Small intestine (tissue), 7 donors: ENCODE data around the gene OTOGL. TPM values are rescaled to one million over a fixed set of nuclear protein-coding genes. Genes with fewer than 3 reads are reported as not detected.

Source experiments
- DNase-seq, 2 donors: peaks; one replicate each; pipeline versions ENCODE4 v3.0.0 to v3.0.0-alpha.2; 2013
- FAIRE-seq: peaks from 2 replicates; lab custom pipeline; 2012; peaks lifted over from hg19 to GRCh38; lab: Jason Lieb, UNC
- H3K27ac ChIP-seq, 3 donors: one replicate each; pipeline ENCODE4 v1.5.1; 2013; ENCODE audit warnings: low read length in 2 of 3, mild to moderate bottlenecking in 2 of 3, control low read depth in 1 of 3, inconsistent platforms in 1 of 3, low read depth in 1 of 3, moderate library complexity in 1 of 3
- H3K27me3 ChIP-seq, 3 donors: one replicate each; pipeline ENCODE4 v1.6.1; 2013; ENCODE audit warnings: low read length in 3 of 3, inconsistent platforms in 1 of 3; ENCODE audit not compliant: control insufficient read depth in 3 of 3, insufficient read depth in 3 of 3
- H3K36me3 ChIP-seq, 3 donors: one replicate each; pipeline ENCODE4 v1.6.1; 2013; ENCODE audit warnings: low read length in 3 of 3, inconsistent platforms in 1 of 3, low read depth in 1 of 3, mild to moderate bottlenecking in 1 of 3, moderate library complexity in 1 of 3; ENCODE audit not compliant: control insufficient read depth in 3 of 3, insufficient read depth in 2 of 3
- H3K4me1 ChIP-seq, 3 donors: one replicate each; pipeline ENCODE4 v1.6.1; 2013; ENCODE audit warnings: low read length in 2 of 3, inconsistent platforms in 1 of 3, low read depth in 1 of 3, mild to moderate bottlenecking in 1 of 3, moderate library complexity in 1 of 3; ENCODE audit not compliant: control insufficient read depth in 3 of 3, insufficient read depth in 2 of 3
- H3K4me3 ChIP-seq, 3 donors: one replicate each; pipeline ENCODE4 v1.5.1; 2013; ENCODE audit warnings: low read length in 3 of 3, control low read depth in 1 of 3, inconsistent platforms in 1 of 3, low read depth in 1 of 3, mild to moderate bottlenecking in 1 of 3, moderate library complexity in 1 of 3
- H3K9me3 ChIP-seq, 2 donors: one replicate each; pipeline ENCODE4 v1.6.1; 2013; ENCODE audit warnings: low read depth in 1 of 2, low read length in 1 of 2; ENCODE audit not compliant: control insufficient read depth in 2 of 2, insufficient read depth in 1 of 2
- WGBS, 3 donors: extraction: QIAGEN DNeasy Blood & Tissue Kit; methylation state at CpG; one replicate each; pipeline ENCODE4 v1.1.7; 2013; 5-methylcytosine and 5-hydroxymethylcytosine counted together
- polyA plus RNA-seq, 4 donors: library from polyadenylated mRNA; stranded (reverse) in 3 of 4; unstranded in 1 of 4; fragments of 200-250 nt in 3 of 4; fragments of 120-200 nt in 1 of 4; gene quantifications; one replicate each; pipeline versions ENCODE4 v1.2.1 to v1.2.3, GENCODE V29; 2013
- donor health status: healthy with polysubstance abuse.
- donor health status: control.
- donor health status: control.
- donor health status: Bipolar disorder and iron deficiency.
- donor health status: healthy.

OTOGL gene
- polyA plus RNA-seq, 4 donors, result 0.09 to 0.44 TPM; not detected in 2

DNA sequence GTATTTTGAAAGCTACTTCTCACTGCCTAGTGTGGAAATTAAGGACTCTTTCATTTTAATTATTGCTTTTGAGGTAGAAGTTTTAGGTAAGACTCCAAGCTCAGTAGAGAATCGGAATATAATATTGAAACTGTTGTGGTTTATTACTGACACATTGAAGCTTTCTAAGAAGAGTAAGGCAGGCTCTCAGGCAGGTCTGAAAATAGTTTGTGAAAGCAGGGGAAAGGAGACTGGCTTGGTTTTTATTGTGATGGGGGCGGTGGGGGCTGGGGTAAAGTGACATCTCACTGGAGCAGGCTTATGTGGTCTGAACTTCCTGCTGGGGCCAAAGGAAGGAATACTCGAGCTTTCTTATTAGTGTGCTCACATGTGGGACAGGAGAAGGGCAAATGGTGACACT is 79.5 kb downstream of the OTOGL start:
- no peaks in the 10 kb centered on the region for H3K36me3 ChIP-seq
- H3K27ac ChIP-seq, result no peak overlapping the region
- WGBS, 3 donors, result 59 to 73% (median 62%) methylated on average over 3 of the region's 3 CpGs
- no peaks in the 10 kb centered on the region for H3K27me3 ChIP-seq
- H3K4me1 ChIP-seq, result no peaks in the 10 kb centered on the region
- FAIRE-seq (no peak), DNase-seq (no peak)
- no peak overlapping the region for H3K4me3 ChIP-seq
- H3K9me3 ChIP-seq, result no peaks in the 10 kb centered on the region

GRCh38 chr12:80183939-80184338 is 84.6 kb downstream of the OTOGL start:
- no peaks in the 10 kb centered on the region for H3K36me3 ChIP-seq
- no peaks in the 10 kb centered on the region for H3K9me3 ChIP-seq
- H3K27me3 ChIP-seq, result no peaks in the 10 kb centered on the region
- DNase-seq, result no peak
- no peak overlapping the region for H3K27ac ChIP-seq
- FAIRE-seq, result no peak
- WGBS, 3 donors, result 61 to 75% (median 71%) methylated on average over 2 of the region's 2 CpGs
- H3K4me1 ChIP-seq, result peaks cover 0 to 4% (median 0%) of the 10 kb centered on the region in 3 donors
- no peak overlapping the region for H3K4me3 ChIP-seq

- no peak overlapping the region for H3K4me3 ChIP-seq
- 45 to 74% (median 46%) methylated on average over 2 of the region's 2 CpGs for WGBS, 3 donors
- no peaks in the 10 kb centered on the region for H3K36me3 ChIP-seq
- no peaks in the 10 kb centered on the region for H3K9me3 ChIP-seq
- FAIRE-seq, result no peak
- no peak overlapping the region for H3K27ac ChIP-seq
- DNase-seq, result no peak
- H3K4me1 ChIP-seq, result peaks cover 0 to 4% (median 0%) of the 10 kb centered on the region in 3 donors
- H3K27me3 ChIP-seq, result no peaks in the 10 kb centered on the region
These were observed 85.6 kb downstream of the OTOGL start for GRCh38 chr12:80184926-80185325.

GRCh38 chr12:80186727-80187217 is 87.4 kb downstream of the OTOGL start:
- H3K4me1 ChIP-seq, result peaks cover 0 to 4% (median 0%) of the 10 kb centered on the region in 3 donors
- no peak for FAIRE-seq
- DNase-seq, result peak; percentile 74 to 83
- WGBS, 3 donors, result 0 to 15% (median 8%) methylated on average over 2 of the region's 2 CpGs
- H3K9me3 ChIP-seq, result no peaks in the 10 kb centered on the region
- no peaks in the 10 kb centered on the region for H3K36me3 ChIP-seq
- no peak overlapping the region for H3K4me3 ChIP-seq
- no peaks in the 10 kb centered on the region for H3K27me3 ChIP-seq
- peak overlapping the region in 2 of 3 donors; percentile 59 to 91 for H3K27ac ChIP-seq

DNA sequence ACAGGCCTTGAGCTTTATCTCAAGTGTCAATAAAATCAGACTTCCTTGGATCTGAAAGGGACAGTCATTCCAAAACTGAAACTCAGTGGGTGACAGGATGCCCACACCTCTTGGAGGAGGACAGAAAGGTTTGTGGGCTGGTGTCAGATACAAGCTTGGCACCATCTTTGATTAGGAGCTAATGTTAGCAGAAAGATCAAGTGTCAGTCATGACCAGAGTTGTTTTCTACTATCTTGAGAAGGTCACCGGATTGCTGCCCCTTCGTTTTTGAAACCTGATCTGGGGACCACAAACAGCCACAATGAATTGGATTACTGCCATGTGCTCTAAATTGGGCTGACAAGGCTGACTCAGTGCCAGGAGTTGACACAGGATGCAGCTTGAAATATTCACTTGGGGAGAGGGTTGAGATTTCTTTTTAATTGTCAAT is 88.3 kb downstream of the OTOGL start:
- peak overlapping the region in 2 of 3 donors; percentile 59 to 66 for H3K27ac ChIP-seq
- H3K36me3 ChIP-seq, result no peaks in the 10 kb centered on the region
- FAIRE-seq (no peak), DNase-seq (peak in 1 of 2 donors; percentile 11)
- no peak overlapping the region for H3K4me3 ChIP-seq
- no peaks in the 10 kb centered on the region for H3K9me3 ChIP-seq
- peaks cover 0 to 4% (median 0%) of the 10 kb centered on the region in 3 donors for H3K4me1 ChIP-seq
- H3K27me3 ChIP-seq, result no peaks in the 10 kb centered on the region
- WGBS, 3 donors, result 25 to 32% (median 27%) methylated on average over 2 of the region's 2 CpGs

DNA sequence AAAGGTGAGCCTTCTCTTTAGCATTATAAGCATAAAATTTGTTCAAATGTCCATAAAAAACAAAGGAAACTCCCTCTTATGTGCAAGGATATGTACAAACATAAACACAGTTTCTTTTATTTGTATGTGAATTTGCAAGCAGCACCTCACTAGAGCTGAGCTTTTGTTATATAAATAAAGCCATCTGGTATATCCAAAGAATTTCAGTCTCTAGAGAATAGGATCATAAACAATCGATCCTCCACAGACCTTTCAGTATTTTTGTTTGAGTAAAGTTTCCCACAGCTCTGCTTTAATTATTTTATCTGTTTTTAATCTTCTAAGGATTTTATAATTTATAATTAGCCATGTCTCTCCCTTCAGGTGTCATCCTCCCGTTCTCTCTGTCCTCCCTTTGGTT is 89.2 kb downstream of the OTOGL start:
- Histone ChIP-seq H3K9me3 (no peaks in the 10 kb centered on the region), H3K36me3 (no peaks in the 10 kb centered on the region), H3K4me1 (peaks cover 0 to 4% (median 0%) of the 10 kb centered on the region in 3 donors), H3K27me3 (no peaks in the 10 kb centered on the region), H3K4me3 (no peak overlapping the region), H3K27ac (no peak overlapping the region)
- no peak for DNase-seq
- no peak for FAIRE-seq
- WGBS, 3 donors, result 47 to 70% (median 56%) methylated on average over 2 of the region's 2 CpGs

DNA sequence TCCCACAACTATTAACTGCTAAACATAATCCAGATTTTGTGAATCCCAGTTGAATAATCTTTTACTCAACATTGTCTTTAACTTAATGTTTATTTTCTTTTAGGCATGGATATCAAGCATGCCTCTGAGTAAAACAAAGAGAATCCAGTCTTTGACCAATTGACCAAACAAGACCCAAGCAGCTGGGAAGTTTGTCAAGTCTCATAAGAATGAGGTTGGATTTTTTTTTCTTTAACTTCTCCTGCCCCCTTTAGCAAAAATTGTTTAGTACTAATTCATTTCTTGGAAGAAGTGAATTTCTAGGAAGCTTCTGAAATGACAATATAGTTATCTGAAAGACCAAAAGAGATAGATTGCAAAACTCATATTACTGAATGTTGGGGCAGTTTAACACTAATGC is 89.9 kb downstream of the OTOGL start:
- no peak overlapping the region for H3K4me3 ChIP-seq
- no peak overlapping the region for H3K27ac ChIP-seq

DNA sequence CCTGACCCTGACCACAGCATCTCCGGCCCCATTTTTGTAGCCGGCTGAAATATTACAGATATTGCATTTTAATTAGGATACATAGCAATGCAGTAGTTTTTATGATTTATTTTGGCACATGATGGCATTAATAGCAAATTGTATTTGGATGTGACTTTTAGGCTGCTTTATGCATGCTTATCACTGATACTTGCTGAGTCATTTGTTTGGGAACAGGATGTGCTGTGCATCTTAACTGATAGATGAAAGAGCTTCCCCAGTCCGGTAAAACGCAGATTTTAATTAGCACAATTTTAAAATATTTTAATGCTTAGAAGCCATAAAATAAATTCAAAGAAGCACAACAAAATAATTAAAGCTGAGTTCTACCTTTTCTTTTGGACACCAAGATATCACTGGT is 90.7 kb downstream of the OTOGL start:
- Histone ChIP-seq H3K27me3 (no peaks in the 10 kb centered on the region), H3K36me3 (no peaks in the 10 kb centered on the region), H3K9me3 (no peaks in the 10 kb centered on the region), H3K4me3 (no peak overlapping the region), H3K4me1 (peaks cover 0 to 4% (median 0%) of the 10 kb centered on the region in 3 donors), H3K27ac (no peak overlapping the region)
- FAIRE-seq (no peak), DNase-seq (no peak)
- 80 to 86% (median 85%) methylated on average over 4 of the region's 4 CpGs for WGBS, 3 donors

More for the DNA sequence above, 89.9 kb downstream of the OTOGL start:
- Histone ChIP-seq H3K4me1 (peaks cover 0 to 4% (median 0%) of the 10 kb centered on the region in 3 donors), H3K27me3 (no peaks in the 10 kb centered on the region), H3K36me3 (no peaks in the 10 kb centered on the region), H3K9me3 (no peaks in the 10 kb centered on the region)
- FAIRE-seq (no peak), DNase-seq (no peak)

DNA sequence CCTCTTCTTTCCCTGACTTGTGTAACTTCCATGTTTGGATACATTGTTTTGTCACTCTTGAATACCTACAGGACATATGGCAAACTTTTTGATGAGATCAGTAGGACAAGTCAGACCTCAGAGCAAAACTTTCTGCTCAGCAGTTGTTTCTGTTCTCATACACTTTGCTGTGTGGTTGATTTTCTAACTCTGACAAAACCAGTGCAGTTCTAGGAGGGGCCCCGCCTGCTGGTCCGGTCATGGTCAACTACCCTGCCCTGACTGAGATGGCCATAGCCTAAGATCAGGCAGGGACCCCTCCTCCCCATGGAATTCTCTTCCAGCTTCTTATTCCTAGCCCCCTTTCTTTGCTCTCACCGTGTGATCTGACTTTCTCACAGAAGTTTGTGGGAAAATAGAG is 92.8 kb downstream of the OTOGL start:
- Histone ChIP-seq H3K9me3 (no peaks in the 10 kb centered on the region), H3K4me1 (peaks cover 0 to 4% (median 0%) of the 10 kb centered on the region in 3 donors), H3K36me3 (no peaks in the 10 kb centered on the region), H3K27ac (no peak overlapping the region), H3K27me3 (no peaks in the 10 kb centered on the region), H3K4me3 (no peak overlapping the region)
- DNase-seq (no peak), FAIRE-seq (no peak)
- WGBS, 3 donors, result 68 to 74% (median 69%) methylated on average over 3 of the region's 3 CpGs
